ENCODE data around the gene PKD1.

- TF ChIP-seq CTCF (IDR thresholded peaks at IDR 0.05) (no peak), EP300 (IDR thresholded peaks at IDR 0.05) (no peak), POLR2AphosphoS5 (IDR thresholded peaks at IDR 0.05) (no peak), POLR2A (IDR thresholded peaks at IDR 0.05; ENCODE audit: low read depth) (no peak)
Measured at GRCh38 chr16:2044541-2044940, 91.2 kb downstream of the PKD1 start.
